ENCODE measurements around the gene IFNG.
A peak's percentile ranks its signal among the peaks of the same experiment; 100 is the strongest.
"Not testable (repeated sequence)": the region's sequence is repeated elsewhere in the genome, so short reads cannot be mapped to it uniquely, and the experiment has no call there.

The IFNG gene

DNA sequence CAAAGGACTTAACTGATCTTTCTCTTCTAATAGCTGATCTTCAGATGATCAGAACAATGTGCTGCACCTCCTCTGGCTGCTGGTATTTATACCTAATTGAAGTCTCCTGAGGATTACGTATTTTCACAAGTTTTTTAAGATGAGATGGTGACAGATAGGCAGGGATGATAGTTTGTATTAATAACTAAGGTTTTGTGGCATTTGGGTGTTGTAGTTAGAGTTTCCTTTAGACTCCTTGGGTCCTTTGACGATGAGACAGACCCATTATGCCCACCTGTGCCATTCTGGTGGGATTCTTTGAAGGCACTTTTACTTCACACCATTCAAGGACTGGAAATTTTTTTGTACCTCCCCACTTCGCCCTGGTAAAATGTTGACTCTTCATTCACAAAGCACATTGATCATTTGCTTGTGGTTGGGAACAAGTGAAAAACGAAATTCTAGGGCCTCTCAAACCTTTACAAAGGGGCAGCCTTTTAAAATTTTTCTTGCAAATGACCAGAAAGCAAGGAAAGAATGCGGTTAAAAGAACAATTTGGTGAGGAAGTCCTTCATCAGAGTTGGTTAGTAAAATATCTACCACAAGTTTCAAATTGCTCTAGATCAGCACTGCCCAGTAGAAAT lies at the start of gene IFNG:
IFNG (minus strand) TSS at position 60 of the 624 bp plus-strand sequence. CDS start 125 bp downstream, outside the sequence.
- H3K36me3 Mint-ChIP-seq (ENCODE audit: low read depth) = peaks cover 25% of the 10 kb centered on the region
- H3K27me3 Mint-ChIP-seq = no peaks in the 10 kb centered on the region
- H3K9me3 Mint-ChIP-seq = no peaks in the 10 kb centered on the region
- H3K27ac Mint-ChIP-seq = peak within 1 kb of the TSS; percentile 81
- H3K4me1 Mint-ChIP-seq (ENCODE audit: low read depth) = peaks cover 67% of the 10 kb centered on the region
- peak within 1 kb of the TSS; percentile 88 for H3K4me3 Mint-ChIP-seq

DNA sequence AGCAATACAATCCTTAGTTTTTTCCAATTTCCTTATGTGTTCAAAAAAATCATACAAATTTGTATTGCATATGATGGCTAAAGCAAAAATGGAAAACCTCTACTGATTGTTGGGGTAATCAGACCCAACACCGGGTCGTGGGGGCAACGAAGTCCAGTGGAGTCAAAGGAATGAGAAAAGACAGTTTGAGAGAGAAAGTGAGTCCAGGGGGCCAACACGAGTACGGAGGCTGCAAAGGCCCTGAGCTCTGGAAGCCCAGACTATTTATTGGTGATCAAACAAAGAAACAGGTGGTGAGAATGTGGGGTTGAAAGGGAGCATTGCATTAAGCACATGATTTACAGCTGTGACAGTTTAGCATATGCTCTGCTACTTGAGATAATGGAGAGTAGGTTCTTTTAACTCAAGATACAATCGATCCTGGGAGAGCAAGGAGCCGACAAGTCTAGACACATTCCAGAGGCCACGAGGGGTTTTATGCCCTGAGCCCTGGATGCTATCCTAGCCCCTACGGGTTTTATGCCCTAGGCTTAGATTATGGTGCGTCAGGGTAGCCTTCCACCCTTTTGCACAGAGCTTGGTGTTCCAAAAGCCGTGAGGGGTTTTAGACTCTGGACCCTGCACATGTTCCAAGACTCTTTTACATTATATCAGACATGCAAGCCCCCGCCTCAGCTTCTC lies 49.6 kb upstream of the IFNG start:
- not testable (repeated sequence) for H3K27ac Mint-ChIP-seq

DNA sequence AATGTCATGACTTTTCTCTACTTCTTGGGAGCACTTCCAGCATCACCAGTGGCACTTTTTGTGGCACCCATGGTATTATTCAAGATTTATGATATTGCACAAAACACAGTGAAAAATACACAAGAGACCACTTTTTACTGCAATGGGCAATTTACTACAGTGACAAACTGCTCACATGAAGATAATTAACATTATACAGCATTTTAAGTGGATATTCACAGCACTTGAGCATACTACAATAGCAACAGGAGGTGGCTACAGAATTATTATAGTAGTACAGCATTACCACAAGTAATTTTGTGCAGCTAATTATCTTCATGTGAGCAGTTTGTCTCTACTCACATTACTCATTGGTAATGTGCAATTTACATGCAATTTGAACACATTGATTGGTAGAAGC lies 47.7 kb upstream of the IFNG start:
- no peaks in the 10 kb centered on the region for H3K36me3 Mint-ChIP-seq (ENCODE audit: low read depth)
- no peak overlapping the region for H3K4me3 Mint-ChIP-seq
- H3K9me3 Mint-ChIP-seq = no peaks in the 10 kb centered on the region
- H3K27me3 Mint-ChIP-seq = peaks cover 23% of the 10 kb centered on the region
- peaks cover 28% of the 10 kb centered on the region for H3K4me1 Mint-ChIP-seq (ENCODE audit: low read depth)
- no peak overlapping the region for H3K27ac Mint-ChIP-seq

More for the DNA sequence above, 49.6 kb upstream of the IFNG start:
- not testable (repeated sequence) for H3K36me3 Mint-ChIP-seq (ENCODE audit: low read depth); H3K9me3 Mint-ChIP-seq; H3K4me3 Mint-ChIP-seq
- H3K27me3 Mint-ChIP-seq = peaks cover 19% of the 10 kb centered on the region
- H3K4me1 Mint-ChIP-seq (ENCODE audit: low read depth) = peaks cover 17% of the 10 kb centered on the region

DNA sequence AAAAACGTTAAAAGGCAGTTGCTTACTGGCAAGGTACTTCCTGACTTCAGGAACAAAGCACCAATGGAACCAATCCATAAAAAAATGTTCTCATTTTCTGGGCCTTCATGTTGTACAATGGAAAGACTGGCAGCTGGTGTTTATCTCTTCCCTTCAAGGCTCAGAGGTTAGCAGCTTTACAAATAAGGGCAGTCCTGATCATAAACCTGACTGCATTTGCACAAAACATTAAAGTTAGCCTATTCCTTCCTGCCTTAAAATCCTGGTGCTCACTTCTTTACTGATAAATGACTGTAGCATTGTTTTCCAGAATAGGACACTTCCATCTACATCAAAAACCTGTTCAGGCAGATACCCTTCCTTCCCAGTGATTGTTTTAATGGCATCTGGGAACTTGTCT lies 46.9 kb upstream of the IFNG start:
- no peaks in the 10 kb centered on the region for H3K9me3 Mint-ChIP-seq
- H3K4me1 Mint-ChIP-seq (ENCODE audit: low read depth) = peaks cover 26% of the 10 kb centered on the region
- no peak overlapping the region for H3K4me3 Mint-ChIP-seq
- H3K27ac Mint-ChIP-seq = no peak overlapping the region
- peaks cover 16% of the 10 kb centered on the region for H3K27me3 Mint-ChIP-seq
- H3K36me3 Mint-ChIP-seq (ENCODE audit: low read depth) = no peaks in the 10 kb centered on the region

DNA sequence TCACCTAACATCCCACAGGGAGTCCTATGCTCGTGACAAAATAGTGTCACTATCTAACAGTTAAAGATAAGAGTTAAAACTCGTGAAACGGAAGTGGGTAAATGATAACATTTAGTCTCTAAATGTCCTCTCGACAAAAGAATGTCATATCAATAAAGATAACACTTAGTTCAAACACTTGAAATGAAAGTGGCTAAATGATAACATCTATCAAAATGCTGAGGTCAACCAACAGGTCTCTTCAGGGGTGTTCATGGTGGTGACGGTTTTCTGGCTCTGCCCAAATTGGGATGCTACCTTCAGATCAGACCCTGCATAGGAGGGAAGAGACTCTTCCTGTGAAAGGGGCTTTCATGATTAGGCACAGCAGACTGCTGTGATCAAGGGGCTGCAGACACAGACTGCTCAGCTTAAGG lies 43.9 kb upstream of the IFNG start:
- Mint-ChIP-seq H3K27me3 (peaks cover 13% of the 10 kb centered on the region), H3K9me3 (no peaks in the 10 kb centered on the region), H3K4me3 (no peak overlapping the region), H3K4me1 (ENCODE audit: low read depth) (peaks cover 51% of the 10 kb centered on the region), H3K27ac (no peak overlapping the region), H3K36me3 (ENCODE audit: low read depth) (no peaks in the 10 kb centered on the region)

DNA sequence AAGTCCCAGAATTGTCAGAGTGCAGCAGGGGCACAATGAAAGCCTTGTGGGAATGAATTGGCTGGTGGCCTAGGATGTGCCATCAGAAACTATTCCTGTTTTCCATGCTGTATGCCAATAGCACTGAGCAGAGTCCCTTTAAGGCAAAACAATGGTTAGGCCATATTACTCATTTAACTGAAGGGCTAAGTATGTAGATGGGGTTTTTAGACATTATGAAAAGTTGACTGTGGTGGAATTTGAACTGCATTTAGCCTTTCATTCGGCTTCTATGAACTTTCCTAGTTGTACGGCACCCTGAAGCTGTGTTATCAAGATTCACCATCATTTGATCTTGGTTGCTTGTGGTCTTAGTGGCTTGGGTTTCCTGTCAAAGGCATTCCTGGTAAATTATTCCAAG lies 41.3 kb upstream of the IFNG start:
- Mint-ChIP-seq H3K27me3 (peaks cover 5% of the 10 kb centered on the region), H3K27ac (peak overlapping the region; percentile 29), H3K9me3 (no peaks in the 10 kb centered on the region), H3K36me3 (ENCODE audit: low read depth) (no peaks in the 10 kb centered on the region), H3K4me1 (ENCODE audit: low read depth) (peaks cover 59% of the 10 kb centered on the region), H3K4me3 (no peak overlapping the region)

DNA sequence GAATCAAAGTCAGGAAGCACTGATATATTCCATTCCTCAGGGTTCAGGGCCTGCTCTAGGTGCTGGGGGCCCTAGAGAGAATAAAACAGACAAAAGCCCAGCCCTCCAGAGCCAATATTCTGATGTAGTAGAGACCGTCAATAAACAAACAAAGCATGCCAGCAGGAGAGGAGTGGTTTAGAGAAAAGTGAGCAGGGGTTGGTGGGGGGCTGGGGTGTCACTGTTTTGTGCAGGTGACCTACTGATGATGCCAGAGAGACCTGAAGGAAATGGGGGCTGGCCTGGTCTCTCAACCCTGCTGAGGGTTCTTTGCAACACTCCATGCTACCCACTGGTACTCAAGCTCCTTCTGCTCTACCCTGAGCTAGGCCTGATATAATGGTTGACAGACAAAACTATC lies 39.6 kb upstream of the IFNG start:
- Mint-ChIP-seq H3K4me3 (peak overlapping the region; percentile 56), H3K27me3 (peaks cover 5% of the 10 kb centered on the region), H3K27ac (peak overlapping the region; percentile 96), H3K36me3 (ENCODE audit: low read depth) (no peaks in the 10 kb centered on the region), H3K4me1 (ENCODE audit: low read depth) (peaks cover 74% of the 10 kb centered on the region), H3K9me3 (no peaks in the 10 kb centered on the region)

DNA sequence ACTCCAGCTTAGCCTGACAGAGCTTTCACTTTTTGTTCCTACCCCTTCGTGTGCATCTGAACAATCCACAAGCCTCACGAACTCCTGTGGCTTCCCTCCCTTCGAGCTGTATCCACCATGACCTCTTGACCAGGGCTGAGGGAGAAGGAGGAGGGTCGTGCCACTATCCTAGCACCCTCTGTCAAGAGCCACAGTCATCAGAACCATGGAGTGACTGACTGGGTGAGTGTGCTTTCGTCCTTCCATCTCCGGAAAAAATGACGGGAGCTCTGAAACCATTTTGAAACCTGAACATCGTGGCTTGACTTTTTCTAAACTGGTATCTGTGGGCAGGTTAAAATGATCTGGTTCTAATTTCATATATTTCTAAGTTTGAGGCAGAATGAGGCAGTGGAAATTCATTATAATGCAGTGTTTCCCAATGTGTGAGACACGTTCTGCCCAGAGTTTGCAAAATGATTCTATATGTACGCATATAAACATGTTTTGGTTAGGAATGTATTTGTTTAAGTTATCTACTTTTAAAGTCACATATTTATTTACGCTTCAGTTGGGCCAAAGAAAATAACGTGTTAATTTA lies 39.1 kb upstream of the IFNG start:
- Mint-ChIP-seq H3K9me3 (no peaks in the 10 kb centered on the region), H3K4me3 (peak overlapping the region; percentile 56), H3K4me1 (ENCODE audit: low read depth) (peaks cover 72% of the 10 kb centered on the region), H3K36me3 (ENCODE audit: low read depth) (no peaks in the 10 kb centered on the region), H3K27me3 (peaks cover 5% of the 10 kb centered on the region), H3K27ac (peak overlapping the region; percentile 96)

DNA sequence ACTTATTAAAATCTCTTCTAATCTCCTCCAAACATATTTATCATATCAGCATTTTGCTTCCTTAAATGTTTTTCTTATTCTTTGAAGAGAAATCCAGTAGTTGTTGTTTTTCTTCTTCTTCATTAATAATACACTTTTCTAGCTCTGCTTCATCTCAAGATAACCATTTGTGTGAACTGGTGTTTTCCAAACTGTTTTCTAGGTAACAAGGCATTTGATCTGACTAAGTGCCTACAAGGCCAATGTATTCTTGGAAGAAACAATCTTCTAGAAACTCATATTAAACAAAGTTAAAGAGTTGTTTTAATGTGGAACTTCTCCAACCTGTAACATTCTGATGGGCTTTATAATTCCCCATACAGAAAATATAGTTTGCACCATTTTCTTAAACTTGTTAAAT lies 30.8 kb upstream of the IFNG start:
- H3K9me3 Mint-ChIP-seq = peaks cover 7% of the 10 kb centered on the region
- H3K27me3 Mint-ChIP-seq = peaks cover 5% of the 10 kb centered on the region
- H3K36me3 Mint-ChIP-seq (ENCODE audit: low read depth) = no peaks in the 10 kb centered on the region
- H3K4me1 Mint-ChIP-seq (ENCODE audit: low read depth) = peaks cover 48% of the 10 kb centered on the region
- H3K27ac Mint-ChIP-seq = peak overlapping the region; percentile 83
- H3K4me3 Mint-ChIP-seq = no peak overlapping the region

DNA sequence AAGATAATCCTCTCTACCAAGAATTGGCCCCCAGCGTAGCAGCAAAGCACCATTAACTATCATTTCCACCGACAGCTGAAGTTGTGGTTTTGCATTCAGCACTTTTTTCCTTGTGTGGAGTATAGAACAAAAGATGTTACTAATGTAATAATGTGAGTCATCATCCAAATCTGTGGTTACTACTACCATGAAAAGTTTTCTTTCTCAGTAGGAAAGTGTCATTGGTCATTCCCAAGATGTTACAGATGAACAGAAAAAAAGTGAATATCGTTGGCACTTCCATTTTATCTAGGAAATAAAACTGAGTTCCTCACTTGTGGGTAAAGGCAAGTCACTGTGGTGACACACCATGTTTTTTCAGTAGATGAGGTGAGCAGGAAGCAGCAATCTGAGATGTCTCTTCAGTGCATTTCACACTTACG lies 30.3 kb upstream of the IFNG start:
- peaks cover 5% of the 10 kb centered on the region for H3K27me3 Mint-ChIP-seq
- no peaks in the 10 kb centered on the region for H3K36me3 Mint-ChIP-seq (ENCODE audit: low read depth)
- H3K4me1 Mint-ChIP-seq (ENCODE audit: low read depth) = peaks cover 43% of the 10 kb centered on the region
- H3K9me3 Mint-ChIP-seq = peaks cover 7% of the 10 kb centered on the region
- peak overlapping the region; percentile 83 for H3K27ac Mint-ChIP-seq
- H3K4me3 Mint-ChIP-seq = peak overlapping the region; percentile 42

DNA sequence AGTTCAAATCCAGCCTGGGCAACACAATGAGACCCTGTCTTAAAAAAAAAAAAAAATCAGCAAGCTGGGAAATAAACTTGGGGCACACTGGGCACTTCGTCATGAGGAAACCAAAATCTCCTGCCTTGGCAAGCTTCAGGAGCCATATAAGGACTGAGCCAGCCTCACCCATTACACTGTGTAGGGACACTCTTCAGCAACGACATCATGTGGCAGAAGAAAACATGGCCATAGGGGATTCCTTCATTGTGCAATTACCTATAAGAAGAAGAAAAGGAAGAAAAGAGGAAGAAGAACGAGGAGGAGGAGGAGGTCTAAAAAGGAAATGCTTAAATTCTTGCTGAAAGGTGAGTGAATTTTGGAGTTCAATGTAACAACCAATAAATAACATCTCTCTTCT lies 26.1 kb upstream of the IFNG start:
- Mint-ChIP-seq H3K27me3 (peaks cover 5% of the 10 kb centered on the region), H3K27ac (no peak overlapping the region), H3K4me1 (ENCODE audit: low read depth) (peaks cover 49% of the 10 kb centered on the region), H3K4me3 (no peak overlapping the region), H3K36me3 (ENCODE audit: low read depth) (peaks cover 4% of the 10 kb centered on the region), H3K9me3 (peaks cover 7% of the 10 kb centered on the region)

DNA sequence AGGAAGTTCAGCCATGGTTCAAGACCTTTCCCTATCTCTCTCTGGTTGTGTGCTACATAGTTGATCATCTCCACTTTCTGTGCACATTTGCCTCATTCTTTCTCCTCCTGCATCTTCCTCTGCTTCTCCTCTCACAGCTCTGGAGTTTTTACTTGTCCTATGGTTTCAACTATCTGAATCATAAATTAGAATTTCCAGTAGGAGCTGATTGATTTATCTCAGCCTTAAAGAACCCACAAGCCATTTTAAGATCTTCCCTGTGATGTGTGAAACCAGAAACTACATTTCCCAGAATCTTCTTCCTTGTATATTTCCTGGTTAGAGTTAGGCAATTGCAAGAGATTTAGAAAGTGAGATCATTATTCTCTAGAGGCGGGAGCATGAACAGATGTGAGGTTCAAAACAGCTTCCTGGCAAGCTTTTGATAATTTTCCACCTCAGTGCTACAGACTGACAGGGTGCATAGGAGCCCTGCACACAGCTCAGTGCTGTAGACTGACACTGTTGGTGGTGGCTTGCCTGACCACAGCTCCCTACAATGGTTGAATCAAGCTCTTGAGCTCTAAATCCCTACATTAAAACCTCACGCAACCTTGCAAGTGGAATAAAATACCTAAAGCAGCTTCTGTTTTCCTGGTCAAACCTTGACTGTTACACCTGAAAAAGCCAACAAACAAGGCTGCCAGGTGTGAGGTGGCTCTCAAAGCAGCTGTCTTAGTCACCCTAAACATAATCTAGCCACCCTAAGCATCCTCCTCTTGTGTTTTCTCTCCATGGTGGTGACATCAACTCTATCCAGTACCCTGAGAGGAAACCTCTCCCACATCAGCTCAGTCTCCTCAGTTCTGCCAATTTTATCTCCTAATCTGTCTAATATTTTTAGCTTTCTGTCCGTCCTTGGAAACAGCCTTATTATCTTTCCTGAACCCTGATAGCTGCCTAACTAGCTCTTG lies 21.5 kb upstream of the IFNG start:
- Mint-ChIP-seq H3K27me3 (no peaks in the 10 kb centered on the region), H3K36me3 (ENCODE audit: low read depth) (peaks cover 5% of the 10 kb centered on the region), H3K27ac (peak overlapping the region; percentile 98), H3K4me3 (peak overlapping the region; percentile 70), H3K4me1 (ENCODE audit: low read depth) (peaks cover 67% of the 10 kb centered on the region), H3K9me3 (no peaks in the 10 kb centered on the region)

DNA sequence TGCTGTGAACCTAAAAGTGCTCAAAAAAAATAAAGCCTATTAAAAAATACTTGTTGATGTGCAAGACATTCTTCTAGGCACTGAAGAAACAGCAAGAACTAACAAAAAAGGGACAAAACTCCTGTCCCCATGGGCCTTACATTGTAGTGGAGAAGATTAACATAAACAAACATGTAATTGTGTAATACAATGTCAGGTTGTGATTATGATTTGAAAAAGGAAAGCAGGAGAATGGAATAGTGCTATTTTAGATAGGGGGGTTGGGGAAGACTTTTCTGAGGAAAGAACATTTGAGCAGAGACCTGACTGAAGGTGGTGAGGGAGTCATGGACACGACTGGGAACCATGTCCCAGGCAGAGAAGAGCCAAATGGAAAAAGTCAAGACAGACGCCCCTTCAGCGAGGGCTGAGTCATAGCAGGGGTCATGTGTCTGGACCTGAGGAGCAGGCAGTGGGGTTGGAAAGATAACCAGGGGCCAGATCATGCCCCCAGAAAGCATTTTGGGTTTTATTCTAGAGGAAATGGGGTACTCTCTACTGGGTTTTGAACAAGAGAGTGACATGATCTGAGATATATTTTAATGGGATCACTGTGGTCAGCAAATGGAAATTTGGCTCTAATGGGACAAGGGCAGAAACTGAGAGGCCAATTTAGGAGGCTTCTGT lies 19.4 kb upstream of the IFNG start:
- H3K36me3 Mint-ChIP-seq (ENCODE audit: low read depth) = peaks cover 5% of the 10 kb centered on the region
- H3K4me1 Mint-ChIP-seq (ENCODE audit: low read depth) = peaks cover 89% of the 10 kb centered on the region
- peak overlapping the region; percentile 8 for H3K4me3 Mint-ChIP-seq

DNA sequence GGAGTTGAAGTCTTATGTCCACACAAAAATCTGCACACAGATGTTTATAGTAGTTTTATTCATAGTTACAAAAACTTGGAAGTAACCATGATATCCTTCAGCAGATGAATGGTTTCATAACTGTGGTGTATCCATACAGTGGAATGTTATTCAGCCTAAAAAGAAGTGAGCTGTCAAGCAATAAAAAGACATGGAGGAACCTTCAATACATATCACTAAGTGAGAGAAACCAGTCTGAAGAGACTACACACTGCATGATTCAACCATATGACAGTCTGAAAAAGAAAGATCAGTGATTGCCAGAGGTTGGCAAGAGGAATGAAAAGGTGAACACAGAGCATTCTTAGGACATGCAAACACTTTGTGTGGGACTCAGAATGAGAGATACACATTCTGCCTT lies 18.6 kb upstream of the IFNG start:
- no peak overlapping the region for H3K4me3 Mint-ChIP-seq
- peaks cover 5% of the 10 kb centered on the region for H3K36me3 Mint-ChIP-seq (ENCODE audit: low read depth)
- H3K9me3 Mint-ChIP-seq = no peaks in the 10 kb centered on the region
- H3K4me1 Mint-ChIP-seq (ENCODE audit: low read depth) = peaks cover 93% of the 10 kb centered on the region
- no peaks in the 10 kb centered on the region for H3K27me3 Mint-ChIP-seq
- no peak overlapping the region for H3K27ac Mint-ChIP-seq

More for the DNA sequence above, 19.4 kb upstream of the IFNG start:
- Mint-ChIP-seq H3K9me3 (no peaks in the 10 kb centered on the region), H3K27ac (peak overlapping the region; percentile 79), H3K27me3 (no peaks in the 10 kb centered on the region)
